ENCODE measurements around the gene PIGZ.

The PIGZ gene

DNA sequence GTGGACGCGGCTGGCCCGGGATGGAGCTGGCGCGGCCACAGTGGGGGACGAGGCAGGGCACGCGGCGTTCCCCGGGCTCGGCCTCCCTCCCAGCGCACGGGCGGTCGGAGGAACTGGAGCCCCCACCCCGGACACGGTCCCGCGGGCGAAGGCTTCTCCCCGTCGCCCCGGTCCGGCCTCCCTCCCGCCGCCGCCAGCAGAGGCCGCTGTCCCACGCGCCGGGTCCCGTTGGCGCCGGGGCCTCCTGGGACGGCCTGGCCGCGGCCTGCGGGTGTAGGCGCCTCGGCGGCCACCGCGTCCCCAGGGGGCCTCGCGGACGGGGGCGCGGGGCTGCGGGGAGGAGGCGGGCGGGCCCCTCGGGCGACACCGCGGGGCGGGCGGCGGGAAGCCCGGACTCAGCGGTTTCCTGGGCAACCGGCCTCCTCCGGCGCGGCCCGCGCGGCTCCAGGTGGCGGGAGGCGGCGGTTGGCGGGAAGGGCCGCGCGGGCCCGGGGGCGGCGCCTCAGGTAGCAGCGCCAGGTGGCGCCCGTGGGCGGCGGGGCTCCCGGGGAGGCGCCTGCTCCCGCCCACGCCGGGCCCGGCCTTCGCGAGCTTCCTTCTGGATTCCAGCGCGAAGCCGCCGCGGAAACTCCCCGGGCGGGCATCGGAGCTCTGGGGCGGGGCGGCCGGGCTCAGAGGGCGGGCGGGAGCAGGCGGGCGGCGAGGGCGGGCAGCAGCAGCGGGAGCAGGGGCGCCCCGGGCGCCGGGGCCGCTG, 34.2 kb upstream of the PIGZ start:
- FAIRE-seq (no peak), DNase-seq (ENCODE audit: insufficient read length, low spot score) (peak; percentile 98)

DNA sequence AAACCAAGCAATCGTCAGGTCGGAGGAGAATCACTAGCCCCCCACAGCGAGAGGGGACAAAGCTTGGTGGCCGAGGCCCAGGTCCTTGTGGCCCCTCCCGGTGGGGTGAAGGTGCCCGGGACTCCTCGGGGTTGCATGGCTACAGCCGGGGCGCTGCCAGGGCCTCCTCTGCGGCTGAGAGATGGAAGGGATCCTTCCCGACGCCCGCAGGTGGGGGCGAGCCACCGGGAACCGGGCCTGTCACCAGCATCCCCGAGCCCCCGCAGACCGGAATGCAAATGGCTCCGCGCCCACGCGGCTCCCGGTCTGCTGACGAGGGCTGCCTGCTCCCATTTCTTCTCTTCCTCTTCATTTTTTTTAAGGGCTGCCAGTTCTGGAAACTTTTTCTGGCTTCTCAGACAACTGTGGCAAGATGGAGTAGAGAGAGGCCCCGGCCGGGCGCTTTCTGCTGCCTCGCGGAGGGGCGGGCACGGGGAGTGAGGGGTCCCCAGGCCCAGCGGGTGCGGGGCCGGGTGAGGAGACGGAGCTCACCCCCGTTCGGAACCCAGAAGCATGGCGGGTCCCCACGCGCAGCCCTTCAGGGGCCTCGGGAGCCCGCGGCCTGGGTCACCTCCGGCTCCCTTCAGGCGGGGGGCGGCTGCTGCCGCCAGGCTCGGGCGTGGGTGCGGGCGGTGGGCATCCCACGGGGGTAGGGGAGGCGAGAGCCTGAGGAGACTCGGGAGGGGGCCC, 33.5 kb upstream of the PIGZ start:
- no peak for DNase-seq (ENCODE audit: insufficient read length, low spot score)
- no peak for FAIRE-seq

DNA sequence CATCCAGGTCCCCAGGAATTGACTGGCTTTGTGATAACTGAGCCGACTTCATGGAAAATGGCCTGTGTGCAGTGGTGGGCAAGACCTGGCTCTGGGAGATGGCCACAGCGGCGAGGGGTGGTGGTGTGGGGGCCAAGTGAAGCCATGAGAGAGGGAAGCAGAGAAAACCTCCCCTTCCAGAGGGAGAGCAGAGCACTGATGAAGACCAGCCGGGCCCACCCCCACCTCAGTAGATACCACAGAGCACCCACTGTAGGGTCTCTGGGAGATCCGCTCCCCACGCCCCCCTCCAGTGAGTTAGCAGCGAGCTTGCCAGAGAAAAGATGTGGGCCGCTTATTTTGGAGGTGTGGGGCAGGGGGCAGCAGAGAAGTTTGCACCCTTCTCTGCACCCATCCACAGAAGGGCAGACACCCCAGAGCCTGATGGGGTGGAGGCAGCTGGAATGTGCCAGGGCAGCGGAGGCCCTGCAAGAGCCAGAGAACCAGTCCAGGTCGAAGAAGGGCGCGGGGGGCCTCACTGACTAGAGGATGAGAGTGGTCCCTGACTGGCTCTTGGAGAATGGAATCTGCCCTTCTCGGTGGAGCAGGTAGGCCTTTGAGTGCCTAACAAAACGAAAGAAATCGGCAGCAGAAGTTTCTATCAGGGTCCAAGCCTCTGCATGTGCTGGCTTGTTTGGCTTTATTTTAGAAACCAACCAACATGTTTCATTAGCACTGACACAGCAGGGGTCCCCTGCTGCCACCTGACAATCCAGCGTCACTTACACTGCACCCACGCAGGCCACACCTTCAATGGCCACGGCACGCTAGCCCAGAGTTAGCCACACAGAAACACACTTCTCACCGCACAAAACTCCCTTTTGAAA, 32.7 kb upstream of the PIGZ start:
- DNase-seq (ENCODE audit: insufficient read length, low spot score): no peak
- no peak for FAIRE-seq

DNA sequence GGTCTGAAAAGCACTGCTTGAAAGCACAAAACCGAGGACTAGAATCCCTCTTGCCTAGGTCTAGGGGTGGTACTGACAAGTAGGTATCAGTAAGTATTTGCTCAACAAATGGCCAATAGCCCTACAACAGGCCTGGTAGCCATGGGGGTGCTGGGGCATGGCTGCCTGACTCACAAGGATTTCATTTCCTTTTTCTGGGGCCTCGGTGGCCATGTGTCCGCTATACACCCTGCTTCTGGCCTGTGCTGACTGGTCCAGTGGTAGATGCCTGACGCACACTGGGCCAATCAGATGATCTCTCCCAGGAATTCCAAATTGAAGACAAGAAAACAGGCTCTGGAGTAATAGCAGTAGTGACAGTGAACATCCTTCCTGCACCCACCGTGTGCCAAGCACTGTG, 31.6 kb upstream of the PIGZ start:
- DNase-seq (ENCODE audit: insufficient read length, low spot score): no peak
- no peak for FAIRE-seq

DNA sequence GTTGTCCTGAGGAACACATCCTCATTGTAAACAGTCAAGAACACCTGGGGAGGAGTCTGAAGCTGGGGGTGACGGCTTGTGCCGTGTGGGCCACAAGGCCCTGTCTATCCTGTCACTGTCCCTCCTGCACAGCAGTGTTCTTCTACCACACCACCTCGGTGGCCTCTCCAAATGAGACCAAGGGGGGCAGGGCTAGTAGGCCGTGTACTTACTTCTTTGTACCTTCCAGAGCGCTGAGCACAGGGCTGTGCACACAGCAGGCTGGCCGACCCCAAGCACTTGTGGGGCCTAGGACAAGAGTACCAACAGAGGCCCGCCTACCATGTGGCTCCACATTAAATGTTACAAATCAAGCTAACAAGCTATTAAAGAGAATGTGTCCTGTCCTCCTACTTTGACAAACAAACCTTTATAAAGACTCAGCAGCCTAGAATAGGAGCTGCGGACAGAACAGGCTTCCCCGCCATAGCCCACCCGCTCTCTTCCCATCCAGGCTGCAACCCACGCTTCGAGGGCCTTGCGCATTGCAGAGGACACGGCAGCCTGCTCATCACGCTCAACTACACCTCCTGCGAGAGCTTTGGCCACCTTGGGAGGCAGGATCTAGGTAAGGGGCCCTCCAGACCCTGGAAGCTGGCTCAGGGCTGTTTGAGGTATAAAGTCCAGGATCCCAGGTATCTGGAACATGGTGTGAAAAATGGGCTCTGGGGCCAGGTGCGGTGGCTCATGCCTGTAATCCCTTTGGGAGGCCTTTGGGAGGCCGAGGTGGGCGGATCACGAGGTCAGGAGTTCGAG, 30.5 kb upstream of the PIGZ start:
- FAIRE-seq (no peak), DNase-seq (ENCODE audit: insufficient read length, low spot score) (no peak)

DNA sequence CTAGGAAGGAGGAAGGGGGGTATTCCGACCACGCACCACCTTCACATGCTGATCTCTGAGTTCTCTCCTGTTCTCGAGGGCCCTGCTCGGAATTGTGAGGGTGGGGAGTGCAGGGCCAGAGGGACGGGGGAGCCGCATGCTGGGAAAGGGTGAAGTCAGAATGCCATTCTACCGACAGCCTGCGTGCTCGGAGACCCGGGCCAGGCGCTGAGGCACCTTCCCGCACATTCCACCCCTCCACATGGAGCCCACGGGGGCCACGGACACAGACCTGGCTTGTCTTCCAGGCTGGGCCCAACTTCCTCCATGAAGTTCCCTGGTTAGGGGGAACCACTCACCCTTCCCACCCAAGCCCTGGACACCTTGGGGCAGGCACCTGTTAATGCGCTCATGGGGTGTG, 28.7 kb upstream of the PIGZ start:
- FAIRE-seq (no peak), DNase-seq (ENCODE audit: insufficient read length, low spot score) (no peak)

DNA sequence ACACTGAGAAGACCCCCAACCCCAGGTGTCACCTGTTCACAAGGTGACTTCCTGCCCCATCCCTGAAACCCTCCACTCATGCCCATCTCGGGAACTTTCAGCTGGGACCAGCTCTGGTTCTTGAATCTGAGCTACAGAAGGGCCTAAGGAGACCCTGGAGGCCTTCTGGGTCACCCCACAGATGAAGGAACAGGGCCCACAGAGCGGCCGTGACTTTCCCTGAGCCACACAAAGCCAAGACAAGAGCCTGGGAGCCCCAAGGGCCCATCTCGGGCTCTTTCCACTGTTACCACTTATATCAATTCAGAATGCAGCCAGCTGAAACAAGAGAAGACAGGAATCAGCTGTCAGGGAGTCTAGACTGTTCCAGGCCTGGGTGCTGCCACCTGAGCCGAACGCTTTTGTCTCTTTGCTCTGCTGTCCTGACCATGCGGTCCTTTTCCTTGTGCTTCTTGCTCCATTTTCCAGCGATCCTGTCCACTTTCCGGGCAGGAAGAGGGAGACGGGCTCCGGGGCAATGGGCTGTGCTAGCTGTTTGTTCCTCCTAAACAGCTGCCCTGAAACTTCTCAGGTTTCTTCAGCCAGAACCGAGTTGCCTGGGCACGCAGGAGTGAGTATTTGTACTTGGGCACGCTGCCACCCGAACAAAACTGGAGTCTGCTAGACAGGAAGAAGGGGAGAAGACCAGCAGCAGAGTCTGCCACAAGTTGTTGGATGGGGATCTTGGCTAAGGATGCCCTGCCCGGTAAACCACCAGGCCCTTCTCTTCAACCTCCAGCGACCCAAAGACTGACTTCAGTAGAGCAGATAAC, 28.0 kb upstream of the PIGZ start:
- FAIRE-seq: no peak
- no peak for DNase-seq (ENCODE audit: insufficient read length, low spot score)

DNA sequence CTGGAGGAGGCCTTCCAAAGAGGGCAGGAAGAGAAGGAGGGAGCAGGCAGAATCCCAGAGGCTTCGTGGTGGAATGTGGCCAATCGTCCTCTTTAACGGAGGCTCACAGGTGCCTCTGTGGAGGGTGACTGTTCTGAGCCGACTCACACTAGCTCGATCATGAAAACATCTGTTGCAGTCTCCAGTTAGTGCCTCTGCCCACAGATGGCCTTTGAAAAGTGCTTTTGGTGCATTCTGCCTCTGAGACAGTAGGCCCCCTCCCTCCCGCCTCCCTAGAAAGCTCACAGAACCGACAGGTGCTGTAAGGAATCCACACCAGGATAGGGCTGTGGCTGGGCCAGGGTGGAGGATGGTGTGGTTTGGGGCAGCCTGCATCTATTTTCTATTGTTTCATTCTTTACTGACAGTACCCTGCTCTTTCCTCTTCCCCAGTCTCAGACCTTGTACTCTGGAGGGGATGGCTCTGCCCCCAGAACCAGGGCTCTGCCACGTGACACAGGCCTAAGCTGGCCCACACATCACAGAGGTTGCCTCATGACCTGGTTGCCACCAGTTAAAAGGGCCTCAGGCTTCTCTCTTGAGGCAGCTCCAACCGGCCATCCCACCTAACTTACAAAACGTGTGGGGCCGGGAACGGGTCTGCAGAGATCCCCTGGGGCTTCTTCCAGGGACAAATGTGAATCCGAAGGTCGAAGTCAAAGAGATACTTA, 27.2 kb upstream of the PIGZ start:
- FAIRE-seq (no peak), DNase-seq (ENCODE audit: insufficient read length, low spot score) (no peak)

DNA sequence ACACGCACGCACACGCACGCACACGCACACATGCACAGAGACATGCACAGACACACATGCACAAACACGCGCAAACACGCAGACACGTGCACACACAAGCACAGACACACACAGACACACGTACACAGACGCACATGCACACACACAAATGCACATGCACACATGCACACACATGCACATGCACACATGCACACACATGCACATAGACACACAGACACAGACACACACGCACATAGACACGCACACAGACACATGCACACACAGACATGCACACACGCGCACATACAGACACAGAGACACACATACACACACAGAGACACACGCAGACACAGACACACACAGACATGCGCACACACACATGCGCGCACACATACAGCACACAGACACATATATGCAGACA, 26.4 kb upstream of the PIGZ start:
- DNase-seq (ENCODE audit: insufficient read length, low spot score): no peak
- no peak for FAIRE-seq

DNA sequence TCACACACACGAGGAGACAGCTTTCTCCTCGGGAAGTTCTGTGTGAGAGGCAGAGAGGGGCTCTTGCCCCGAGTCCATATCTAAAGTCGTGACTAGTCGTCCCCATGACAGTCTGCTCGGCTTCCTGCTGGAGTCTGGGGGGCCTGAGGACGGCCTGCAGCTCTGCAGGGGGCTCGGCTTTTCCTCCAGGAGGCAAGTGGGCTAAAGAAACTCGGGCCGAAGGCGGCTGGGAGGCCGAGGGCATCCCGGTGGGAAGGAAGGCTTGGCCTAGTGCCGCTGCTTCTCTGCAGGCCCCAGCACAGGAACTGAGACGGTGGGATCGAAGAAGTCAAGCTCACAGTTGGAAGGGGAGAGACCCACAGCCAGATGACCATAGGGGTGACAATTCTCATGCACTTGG, 25.4 kb upstream of the PIGZ start:
- no peak for DNase-seq (ENCODE audit: insufficient read length, low spot score)
- no peak for FAIRE-seq

DNA sequence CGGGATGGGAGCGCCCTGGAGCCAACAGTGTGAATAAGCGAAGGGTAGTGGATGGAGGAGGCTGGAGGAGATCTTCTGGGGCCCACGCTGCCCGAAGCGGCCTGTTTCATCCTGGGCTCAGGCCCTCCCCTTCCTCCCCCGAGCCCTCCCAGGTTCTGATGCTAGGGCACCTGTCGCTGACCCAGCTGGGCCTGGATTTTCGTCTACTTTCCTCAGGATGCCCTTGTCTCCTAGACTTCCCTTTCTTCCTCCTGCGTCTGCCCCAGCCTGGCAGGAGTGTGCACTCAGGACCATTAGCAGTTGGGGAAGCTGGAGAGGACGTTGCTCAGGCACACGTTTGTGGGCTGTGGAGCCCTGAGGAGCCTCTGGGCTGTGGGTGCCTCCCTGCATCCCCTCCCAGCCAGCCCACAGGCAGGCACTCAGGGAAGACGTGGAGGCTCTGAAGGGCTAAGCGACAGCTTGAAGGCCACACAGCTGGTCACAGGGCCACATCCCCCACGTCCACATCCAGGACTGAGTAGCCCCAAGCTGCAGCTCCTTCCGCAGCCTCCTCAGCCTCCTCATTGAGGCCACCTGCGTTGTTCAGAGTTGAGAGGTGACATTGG, 23.9 kb upstream of the PIGZ start:
- DNase-seq (ENCODE audit: insufficient read length, low spot score) (no peak), FAIRE-seq (no peak)

DNA sequence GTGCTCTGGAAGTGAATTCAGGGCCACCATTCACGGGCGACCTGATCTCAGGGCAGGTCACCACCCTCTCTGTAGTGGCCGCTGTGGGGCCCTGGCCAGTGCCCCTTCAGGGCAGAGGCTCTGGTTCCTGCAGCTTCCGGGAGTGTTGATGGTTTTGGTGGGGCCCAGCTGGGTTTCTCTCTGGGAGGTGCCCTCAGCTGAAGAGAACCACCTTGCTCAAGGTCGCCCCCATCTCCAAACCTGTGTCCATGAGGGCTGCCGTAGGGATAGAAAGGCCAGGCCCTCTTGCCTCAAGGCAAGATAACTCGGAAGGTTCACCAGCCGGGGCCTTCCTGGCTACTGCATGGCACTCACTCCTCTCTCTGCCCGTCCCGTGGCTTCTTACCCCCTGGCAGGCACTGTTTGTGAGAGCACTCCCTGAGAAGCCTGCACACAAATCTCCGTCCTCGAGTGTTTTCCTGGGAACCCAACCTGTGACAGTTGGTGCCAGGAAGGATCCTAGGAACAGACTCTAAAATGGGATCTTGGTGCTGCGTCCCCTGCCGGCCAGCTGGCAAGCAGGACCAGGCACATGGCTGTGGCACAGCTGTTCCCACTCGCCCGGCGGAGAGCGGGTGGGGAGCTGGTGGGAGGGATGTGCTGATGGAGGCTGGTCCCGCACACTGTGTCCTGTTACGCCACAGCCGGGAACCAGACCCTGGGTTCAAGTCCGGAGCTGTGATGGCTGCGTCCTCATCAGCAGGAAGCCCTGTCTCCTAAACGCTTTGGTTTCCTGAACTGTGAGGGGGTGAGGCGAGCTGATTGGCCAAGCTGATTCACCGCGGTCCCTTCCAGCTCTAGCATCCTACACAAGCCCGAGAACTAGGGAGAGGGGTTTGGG, 23.2 kb upstream of the PIGZ start:
- FAIRE-seq (no peak), DNase-seq (ENCODE audit: insufficient read length, low spot score) (no peak)

DNA sequence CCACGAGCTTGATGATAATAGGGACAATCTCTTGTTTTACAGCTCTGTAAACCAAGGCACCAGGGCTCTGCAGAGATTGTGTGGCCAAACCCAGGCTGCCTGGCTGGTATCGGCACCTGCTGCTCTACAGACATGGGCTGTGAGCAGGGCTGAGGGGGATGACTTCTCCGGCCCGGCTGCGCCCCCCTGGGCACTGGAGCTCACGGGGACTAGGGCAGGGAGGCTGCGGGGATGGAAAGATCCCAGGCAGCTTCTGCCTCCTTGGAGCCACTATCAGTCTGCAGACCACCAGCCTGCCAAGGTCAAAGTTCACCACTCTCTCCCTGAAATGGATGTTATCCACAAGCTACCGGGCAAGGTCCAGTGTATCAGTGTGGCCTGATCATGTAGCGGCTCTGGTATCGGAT, 22.0 kb upstream of the PIGZ start:
- DNase-seq (ENCODE audit: insufficient read length, low spot score) (no peak), FAIRE-seq (no peak)

DNA sequence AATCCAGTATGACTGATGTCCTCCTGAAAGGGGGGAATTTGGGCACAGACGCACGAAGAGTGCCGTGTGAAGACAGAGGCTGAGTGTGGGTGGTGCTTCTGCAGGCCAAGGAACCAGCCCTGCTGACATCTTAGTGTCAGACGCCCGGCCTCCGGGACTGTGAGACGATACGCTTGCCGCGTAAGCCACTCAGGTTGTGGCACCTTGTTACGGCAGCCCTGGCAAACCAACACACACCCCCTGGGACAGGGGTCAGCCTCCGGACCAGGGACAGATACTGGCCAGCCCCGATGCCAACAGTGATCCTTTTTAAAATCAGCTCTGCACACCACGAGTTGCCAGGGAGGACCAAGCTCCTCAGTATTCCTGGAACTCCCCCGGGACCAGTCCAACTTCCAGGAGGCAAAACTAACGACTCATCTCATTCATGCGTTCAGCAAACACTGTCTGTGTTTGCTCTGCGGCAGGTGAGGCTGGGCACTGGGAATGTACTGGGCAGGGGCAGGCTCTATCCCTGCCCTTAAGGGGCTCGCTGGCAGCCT, 21.2 kb upstream of the PIGZ start:
- no peak for FAIRE-seq
- DNase-seq (ENCODE audit: insufficient read length, low spot score): no peak

DNA sequence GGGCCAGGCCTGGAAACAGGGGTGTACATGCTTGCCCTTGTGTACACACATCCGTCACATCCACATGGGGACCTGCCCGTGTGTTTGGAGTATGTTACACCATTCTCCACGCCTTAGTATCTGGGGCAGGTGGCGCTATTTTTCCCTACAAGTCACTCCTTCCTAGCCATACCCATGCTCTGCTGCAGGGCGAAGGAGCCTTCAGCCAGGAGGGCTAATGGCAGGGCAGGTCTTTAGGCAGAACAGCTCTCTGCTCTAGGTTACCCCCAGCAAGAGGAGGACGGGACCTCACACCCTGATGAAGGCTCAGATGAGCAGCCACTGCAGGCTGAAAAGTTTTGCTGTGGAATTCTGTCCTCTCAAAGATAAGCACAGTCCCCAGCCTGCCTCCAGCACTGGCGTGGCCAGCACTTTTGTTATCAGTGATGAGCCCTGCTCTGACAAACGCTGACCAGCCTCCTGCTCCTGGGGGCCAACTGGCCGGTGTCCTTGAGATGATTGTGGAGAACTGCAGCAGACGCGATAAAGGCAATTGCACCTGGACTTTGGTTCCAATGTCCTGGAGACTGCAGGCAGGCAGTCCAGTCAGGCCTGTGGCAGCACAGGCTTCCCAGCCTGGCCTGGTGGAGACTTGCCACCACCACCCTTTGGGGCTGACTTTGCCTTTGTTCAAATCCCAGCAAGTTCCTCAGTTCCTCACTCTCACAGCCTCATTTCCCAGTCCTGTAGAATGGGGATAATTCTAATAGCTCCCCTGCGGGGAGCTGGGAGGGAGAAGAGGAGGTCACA, 19.8 kb upstream of the PIGZ start:
- DNase-seq (ENCODE audit: insufficient read length, low spot score) (no peak), FAIRE-seq (no peak)

DNA sequence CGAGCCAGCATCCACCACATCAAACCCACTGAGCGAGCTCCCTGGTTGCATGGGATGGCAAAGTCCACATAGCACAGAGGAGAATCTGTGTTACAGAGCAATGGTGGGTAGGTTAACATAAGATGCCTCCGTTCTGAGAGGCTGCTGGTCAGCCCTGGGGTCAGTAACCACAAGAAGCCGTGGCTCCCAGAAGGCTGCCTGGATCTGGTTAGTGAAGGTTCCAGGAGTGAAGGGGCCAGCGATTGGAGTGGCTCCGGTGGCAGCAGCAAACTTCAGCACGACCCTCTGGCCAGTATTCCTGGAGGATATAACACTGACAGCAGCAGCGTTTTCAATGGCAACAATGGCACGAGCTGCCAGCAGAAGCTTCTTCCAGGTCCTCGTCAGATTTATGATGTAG, 18.4 kb upstream of the PIGZ start:
- FAIRE-seq: no peak
- DNase-seq (ENCODE audit: insufficient read length, low spot score): no peak
